ENCODE results near the gene CCDC9.
A peak's percentile ranks its signal among the peaks of the same experiment; 100 is the strongest.

The CCDC9 gene

DNA sequence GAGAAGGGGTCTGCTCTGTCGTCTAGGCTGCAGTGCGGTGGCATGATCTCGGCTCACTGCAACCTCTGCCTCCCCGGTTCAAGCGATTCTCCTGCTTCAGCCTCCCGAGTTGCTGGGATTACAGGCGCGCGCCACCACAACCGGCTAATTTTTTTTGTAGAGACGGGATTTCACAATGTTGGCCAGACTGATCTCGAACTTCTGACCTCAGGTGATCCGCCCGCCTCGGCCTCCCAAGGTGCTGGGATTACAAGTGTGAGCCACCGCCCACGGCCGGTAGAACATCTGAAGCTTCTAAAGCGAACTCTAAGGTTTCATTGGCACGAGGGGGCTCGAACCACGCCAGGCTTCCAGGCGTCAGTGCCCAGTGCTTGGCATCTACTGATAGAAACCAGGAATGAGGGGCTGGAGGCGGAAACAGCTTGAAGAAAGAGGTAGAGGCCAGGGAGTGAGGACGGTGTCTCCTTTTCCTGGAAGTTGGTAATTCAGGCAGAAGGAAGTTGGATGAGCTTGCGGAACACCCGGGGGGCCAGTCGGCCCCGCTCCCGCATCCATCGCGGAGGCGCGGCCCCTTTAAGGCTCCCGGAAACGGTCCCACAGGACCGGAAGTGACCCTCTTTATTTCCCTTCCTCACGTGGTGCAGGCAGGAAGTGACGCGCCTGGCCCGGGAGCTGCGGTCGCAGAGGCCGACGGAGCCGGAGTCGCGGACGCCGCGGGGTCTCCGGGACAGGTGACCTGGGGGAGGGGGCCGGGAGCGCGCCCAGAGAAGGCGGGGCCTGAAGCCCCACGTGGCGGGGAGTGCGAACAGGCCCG lies at the start of gene CCDC9:
CCDC9 (plus strand) TSS at position 647 of the 814 bp plus-strand sequence. CDS start 1,876 bp downstream, outside the sequence.
- peak; percentile 93 to 97 (median 93) for DNase-seq (ENCODE audit: low read depth in 3 of 3)

DNA sequence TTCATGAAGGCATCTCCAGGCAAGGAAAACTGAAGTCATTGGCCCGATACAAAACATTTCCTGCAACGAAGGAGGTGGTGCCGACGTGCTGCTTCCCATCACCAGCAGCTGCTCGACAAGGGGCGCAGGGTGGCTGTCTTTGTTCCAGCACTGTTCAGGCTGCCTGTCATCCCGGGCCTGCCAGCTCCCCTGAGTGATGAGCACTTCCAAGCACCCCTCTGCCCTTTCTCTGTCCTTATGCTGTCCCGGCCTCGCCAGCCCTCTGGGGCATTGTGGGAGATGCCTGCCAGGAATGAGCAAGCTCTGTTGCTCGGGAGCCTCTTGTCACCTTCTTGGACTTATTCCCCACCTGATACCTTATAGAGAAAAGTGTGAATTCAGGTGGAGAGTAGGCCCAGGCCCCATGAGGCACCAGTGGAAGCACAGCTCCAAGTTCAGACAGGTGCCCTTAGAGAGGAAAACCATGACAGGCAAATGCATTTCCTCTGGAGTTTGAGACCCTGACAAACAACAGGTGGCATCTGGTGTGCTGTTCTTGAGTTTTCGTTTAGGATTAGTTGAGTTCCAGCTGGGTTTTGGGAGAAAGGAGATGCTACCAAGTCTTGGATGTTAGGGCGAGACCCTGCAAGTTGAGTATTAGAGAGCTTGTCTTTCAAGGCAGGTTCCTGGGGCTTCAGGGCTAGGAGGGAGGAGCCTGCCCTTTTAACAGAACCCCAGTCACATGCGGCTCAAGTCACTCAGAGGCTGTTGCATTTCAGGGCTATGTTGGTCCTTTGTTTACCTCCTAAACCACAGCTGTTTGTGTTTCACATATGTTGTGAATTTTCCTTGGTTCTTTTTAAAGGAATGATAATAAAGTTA lies 46.8 kb upstream of the CCDC9 start:
- DNase-seq (ENCODE audit: low read depth in 3 of 3): no peak

DNA sequence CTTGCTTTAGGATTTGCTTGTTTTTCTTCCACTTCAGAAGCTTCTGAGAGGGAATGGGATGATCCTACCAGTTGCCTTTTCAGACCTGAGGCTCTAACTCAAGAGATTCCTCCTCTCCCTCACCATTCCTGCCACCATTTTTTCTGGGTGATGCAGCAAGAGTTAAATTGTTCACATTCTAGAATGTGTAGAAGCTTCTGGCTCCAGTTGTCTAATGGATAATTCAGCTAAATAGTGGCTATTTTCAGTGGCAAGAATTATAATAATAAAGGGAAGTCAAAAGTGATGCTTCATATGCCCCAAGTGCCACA lies 46.2 kb upstream of the CCDC9 start:
- no peak for DNase-seq (ENCODE audit: low read depth in 3 of 3)

DNA sequence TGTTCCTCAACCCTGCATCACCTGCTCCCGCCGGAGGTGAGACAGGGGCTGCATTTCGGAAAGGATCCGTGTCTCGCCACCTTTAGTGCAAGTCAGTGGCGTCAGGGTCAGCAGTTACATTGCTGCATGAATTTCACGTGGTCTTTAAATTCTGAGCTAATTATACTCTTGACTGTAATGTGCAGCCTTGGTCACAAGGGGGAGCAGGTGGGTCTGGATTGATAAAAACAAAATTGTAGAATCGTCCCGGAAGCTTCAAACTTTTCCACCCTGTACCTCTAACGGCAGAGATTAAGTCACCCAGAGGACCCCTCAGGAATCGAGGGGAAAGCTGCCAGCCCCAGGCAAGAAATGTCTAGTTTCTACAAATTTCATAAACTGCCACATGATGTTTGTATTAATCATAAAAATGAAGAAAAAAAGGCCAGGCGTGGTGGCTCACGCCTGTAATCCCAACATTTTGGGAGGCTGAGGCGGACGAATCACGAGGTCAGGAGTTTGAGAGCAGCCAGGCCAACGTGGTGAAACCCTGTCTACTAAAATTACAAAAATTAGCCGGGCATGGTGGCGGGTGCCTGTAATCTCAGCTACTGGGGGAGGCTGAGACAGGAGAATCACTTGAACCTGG lies 45.5 kb upstream of the CCDC9 start:
- peak in 2 of 3 donors; percentile 71 to 79 for DNase-seq (ENCODE audit: low read depth in 3 of 3)

DNA sequence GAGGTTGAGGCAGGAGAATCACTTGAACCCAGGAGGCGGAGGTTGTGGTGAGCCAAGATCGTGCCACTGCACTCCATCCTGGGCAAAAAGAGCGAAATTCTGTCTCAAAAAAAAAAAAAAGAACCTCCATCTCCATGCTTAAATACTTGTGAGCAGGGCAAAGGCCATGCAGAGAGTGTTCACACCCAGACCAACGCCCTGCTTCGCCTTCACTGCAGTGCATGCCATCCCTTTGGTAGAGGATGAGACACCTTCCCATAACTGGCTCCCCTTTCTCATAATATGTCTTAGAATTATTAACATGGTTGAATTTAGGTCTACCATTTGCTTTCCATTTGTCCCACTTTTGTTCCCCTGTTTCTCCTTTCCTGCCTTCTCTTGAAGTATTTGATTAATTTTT lies 40.7 kb upstream of the CCDC9 start:
- no peak for DNase-seq (ENCODE audit: low read depth in 3 of 3)

DNA sequence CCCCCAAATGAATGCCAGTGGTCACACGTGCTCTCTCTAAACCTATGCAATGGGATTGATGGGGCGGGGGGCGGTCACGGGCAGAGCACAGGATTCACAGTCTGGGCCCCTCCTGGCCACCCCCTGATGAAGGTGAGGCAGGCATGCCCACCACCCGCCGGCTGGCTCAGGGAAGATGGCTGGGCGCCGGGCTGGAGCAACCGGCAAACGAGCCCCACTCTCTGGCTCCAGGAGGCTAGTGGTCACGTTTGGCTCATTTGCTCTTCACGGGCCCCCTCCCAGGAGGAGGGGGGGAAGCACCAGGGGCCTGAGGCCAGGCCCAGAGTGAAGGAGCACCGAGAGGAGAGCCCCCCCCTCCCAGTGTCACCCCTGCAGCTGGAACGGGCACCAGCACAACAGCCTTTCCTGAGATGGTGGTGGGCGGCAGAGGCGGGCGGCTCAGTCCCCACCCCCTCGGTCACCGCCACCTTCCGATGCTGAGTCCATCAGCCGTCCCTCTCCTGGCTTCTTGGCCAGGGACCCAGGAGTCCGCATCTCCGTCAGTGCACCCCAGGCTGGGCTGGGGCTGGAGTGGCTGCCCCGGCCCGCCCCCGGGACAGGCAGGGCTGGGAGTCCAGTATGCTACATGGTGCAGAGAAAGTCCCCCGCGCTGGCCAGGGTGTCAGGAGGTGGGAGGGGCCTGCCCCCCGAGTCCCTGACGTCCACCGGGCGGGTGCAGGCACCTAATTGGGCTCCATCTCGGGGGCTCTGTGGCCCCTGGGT lies 35.1 kb upstream of the CCDC9 start:
- DNase-seq (ENCODE audit: low read depth in 3 of 3): no peak

DNA sequence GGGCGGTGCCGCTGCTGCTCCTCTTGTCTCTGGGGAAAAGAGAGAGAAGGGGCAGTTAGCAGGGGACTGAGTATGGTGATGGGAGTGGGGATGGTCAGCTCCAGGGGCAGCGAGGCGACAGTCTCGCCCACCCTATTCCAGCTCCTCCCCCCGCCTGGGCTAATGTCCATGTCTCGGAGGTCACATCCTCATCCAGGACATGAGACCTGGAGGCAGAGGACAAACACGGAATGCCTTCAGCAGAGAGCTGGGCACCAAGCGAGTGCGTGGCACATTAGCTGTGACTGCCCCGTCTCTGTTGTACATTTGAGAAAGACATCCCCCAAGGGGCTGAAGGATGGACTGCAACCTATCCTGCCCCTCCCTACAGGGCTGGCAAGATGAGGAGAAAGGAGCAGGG lies 34.4 kb upstream of the CCDC9 start:
- no peak for DNase-seq (ENCODE audit: low read depth in 3 of 3)

DNA sequence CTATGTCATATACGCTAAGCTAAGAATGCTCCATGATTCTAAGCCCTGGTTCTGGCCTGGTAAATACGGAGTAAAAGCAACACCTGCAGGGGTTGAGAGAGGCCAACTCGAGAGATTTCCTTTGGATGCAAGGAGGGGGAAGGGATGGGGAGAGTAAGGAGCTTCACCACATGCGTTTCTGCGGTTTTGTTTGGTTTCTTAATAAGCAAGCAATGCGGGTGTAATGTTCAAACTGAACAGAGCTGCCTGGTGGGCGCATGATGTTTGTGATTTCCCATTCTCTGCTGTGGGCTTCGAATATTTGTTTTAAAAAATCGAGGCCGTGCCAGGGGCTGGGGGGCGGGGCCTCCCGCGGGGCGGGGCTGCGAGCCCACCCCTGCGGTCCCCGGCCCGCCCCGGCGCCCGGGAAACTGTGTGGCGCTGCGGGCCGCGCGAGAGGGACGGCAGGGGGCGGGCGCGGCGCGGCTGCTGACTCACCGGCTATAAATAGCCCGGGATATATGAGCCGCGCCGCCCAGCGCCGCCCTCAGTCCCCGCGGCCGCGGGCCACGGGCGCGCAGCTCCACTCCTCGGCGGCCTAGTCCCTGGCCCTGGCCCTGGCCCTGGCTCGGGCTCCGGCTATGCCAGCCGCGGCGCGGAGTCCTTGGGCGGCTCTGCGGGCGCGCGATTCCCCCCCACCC lies 30.4 kb upstream of the CCDC9 start:
- DNase-seq (ENCODE audit: low read depth in 3 of 3): peak; percentile 67 to 80 (median 67)

DNA sequence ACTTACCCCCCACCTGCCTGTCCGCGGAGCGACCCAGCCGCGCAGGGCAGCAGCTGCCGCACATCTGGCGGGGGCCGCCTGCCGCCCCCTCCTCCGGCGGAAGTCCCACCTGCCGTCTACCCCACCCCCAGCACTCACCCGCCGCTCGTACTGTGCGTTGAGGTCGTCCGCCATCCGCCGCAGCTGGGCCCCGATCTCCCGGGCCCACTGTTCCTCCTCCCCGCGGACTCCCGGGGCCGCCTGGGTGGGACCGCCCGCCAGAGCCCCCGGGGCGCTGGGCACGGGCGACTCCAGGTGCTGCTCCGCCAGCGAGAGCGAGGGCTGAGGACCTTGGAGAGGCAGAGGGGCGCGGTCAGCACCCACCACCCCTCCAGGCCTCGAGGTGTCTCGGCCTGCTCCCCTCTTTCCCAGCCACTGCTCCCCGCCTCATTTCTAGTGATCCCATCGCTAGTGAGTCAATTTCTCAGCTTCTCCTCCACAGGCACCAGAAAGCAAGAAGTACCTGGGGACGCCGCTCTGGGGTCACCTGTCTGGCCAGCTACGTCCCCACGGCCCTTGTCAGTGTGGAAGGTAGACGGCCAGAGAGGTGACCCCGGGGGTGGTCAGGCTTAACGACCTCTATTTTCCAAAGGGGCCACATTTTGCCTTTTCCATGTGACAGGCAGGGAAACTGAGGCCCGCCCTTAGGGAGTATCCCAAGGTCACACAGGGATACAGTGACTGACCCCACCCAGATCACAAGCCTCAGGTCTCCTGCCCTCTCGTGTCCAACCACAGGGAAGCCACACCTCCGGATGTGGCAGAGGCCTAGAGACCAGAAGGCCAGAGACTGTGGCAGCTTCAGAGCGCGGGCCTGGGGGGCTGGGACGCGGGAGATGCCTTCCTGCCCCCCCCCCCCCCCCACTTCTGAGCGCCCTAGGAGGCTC lies 29.6 kb upstream of the CCDC9 start:
- DNase-seq (ENCODE audit: low read depth in 3 of 3): no peak

DNA sequence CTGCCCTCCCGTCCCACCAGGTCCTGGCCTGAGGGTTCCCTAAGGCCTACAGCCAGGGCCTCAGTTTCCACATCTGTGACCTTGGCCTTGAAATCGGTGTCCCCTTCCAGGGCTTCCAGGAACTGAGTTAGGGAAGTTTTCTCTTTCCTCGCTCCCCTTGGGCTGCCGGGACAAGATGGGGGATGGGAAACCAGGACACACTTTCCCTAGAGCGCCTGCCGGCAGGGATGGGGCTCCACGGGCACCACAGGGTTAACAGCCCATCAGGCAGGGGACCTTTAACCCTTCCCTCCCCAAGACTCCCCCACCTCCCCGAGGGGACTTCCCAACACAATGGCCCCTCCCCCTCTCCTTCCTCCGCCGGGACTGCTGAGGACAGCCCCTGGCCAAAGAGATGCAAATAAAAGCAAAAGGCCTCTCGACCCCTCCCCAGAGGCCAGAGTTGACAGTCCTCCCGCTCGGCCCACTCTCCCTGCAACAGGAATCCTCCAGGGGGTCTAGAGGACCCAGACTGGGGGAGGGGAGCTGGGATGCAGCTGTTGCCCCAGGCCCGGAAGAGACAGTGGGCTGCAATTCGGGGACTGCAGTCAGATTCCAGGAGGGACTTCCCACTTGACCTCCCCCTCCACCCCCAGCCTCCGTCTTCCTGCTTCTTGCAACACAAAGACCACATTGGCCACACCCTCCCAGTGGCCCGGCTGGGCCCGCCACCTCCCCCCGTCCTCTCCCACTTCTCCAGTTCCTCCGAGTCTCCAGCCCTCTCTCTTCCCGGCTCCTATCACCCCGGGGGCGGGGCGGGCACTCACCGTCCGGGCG lies 28.8 kb upstream of the CCDC9 start:
- DNase-seq (ENCODE audit: low read depth in 3 of 3): no peak

DNA sequence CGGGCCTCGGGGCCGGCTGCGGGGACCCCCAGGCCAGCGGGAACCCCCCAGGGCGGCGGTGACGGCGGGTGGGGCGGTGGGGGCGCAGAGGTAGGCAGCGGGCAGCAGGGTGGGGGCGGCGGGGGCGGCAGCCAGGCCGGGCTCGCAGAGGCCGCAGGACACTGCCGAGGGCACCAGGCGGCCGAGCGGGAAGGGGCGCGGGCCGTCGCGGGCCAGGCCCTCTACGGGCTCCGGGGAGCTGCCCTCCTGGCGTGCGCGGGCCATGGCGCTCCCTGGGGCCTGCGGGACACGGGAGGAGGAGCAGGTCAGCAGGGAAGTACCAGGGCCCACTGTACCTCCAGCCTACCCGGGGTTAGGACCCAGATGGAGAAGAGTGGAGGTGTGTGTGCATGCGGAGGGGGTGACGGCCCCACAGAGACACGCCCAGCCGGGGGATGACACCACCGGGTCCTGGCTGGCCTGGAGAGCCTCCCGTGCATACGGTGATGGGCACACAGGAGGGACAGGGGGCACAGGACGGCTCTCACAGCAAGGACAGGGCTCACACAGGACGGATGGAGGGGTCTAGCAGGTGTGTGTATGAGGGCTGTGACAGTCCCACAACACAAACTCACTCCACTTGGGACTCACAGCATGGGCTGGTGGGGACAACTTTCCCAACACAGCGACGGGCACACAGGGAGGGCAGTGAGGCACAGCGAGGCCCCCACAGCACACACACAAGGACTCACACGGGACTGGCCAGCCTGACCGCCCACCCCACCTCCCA lies 28.0 kb upstream of the CCDC9 start:
- DNase-seq (ENCODE audit: low read depth in 3 of 3): no peak

DNA sequence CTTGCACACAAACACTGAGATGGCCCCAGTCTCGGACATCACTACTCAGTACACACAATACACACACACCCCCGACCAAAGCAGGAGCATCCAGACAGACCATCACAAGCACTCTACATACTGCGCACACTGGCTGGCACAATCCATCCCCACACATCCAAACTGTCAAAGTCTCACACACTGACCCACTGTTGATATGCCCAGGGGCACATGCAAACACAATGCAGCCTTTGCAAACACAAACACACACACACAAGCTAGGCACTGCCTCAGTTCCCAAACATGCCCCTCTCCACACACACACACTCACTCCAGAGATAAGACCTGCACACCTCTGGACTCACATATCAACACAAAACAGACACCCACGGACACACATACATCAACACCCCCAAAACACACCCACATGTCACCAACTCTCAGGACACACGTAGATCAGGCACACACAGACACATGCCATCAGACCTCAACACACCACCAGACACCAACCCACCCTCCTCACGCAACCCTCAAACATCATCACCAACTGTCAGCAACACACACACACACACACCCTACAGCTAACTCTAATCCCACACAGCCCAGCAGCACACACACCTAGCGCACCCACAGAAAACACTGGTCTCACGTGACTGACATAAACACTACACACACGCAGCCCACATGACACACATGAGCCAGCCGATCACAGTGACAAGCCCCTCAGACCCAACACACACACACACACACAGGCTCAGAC lies 27.2 kb upstream of the CCDC9 start:
- DNase-seq (ENCODE audit: low read depth in 3 of 3): no peak

DNA sequence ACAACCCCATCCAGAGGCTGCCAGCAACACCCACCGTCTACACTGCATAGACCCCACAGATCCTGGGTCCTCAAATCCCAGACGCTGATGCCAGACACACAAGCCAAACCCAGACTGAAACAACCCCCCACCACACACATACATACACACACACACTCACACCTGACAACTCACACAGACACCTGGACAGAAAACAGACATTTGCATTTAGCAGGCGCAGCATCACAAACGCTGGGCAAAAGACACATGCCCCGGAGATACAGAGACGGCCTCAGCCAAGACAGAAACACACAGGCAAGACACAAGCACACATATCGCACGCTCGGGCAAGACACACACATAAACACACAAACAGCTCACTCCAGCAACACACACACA lies 26.7 kb upstream of the CCDC9 start:
- no peak for DNase-seq (ENCODE audit: low read depth in 3 of 3)

DNA sequence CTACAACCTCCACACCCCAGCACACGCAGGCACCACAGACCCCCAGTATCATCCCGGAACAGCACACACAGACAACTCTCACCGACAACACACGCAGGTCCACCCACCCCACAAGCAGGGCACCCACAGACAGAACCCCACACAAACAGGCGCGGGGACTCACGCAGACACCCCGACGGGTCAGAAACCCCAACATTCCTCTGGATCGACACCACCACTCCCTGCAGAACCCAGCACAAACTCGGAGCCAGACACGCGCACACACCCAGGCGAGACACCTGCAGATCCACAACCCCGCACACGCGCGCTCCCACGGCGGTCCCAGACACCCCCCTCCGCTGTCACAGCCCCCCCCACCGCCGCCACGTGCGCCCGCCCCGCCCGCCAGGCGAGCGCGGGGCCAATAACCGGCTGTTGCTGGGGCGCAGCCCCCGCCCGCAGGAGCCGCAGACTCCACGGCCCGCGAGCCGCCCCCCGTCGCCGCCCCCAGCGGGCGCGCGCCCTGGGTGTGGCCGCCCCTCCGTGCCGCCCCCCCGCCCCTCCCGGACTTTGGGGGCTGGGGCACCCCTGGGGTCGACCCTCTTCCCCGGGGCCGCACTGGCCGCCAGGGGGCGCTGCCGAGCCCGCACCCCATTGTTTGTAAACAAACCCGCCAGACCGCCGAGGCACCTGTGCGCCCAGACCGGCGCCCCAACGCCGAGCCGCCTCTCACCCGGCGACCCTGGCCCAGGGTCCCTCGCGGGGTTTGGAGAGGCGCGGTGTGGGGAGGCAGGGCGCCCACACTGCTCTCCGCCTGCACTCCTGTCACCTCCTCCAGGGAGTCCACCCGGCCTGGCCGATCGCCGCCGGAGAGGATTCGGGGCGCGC lies 26.0 kb upstream of the CCDC9 start:
- DNase-seq (ENCODE audit: low read depth in 3 of 3): peak in 2 of 3 donors; percentile 58 to 71

DNA sequence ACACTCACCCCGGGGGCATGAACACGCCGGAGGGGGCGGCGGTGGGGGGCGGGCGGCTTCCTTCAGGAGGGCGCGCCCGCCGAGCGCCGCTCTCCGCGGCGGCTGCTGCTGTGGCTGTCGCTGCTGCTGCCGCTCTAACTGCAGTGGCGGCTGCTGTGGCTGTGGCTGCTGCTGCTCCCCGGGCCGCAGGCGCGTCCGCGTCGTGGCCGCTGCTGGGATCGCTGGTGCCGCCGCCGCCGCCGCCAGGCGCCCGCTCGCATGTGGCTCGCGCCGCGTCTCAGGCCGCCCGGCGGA lies 25.5 kb upstream of the CCDC9 start, which contains the start of gene BBC3:
BBC3 (minus strand) TSS at position 279 of the 294 bp plus-strand sequence. CDS start 2,768 bp downstream, outside the sequence.
- no peak for DNase-seq (ENCODE audit: low read depth in 3 of 3)

DNA sequence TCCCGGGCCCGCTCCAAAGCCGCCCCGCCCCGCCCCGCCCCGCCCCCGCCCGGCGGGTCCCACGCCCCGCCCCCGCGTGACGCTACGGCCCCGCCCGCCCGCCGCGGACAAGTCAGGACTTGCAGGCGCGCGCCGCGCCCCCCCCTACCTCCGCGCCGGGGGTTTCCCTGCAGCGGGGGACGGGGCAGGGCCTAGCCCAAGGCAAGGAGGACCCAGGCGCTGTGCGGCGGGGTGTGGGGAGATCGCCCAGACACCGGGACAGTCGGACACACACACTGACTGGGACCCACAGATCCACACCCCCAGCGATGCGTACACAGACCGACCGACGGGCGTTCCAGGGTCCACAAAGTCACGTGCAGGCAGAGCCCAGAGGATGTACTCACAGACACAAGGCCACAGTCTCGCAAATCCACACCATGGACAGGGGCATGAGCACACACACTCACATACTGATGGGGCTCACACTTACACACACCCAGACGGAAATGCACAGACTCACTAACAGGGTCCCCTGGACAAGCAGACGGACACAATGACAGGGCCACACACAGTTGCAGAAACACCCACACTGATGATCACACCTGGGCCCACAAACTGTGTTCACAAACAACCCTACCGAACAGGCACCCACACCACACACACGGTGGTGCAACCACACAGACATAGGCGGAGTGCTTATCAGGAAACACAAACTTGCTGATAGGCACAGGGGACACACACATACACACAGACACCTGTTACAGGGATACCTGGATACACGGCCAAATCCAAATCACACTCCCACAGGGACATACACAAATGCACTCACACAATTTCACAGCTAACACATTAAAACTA lies 24.9 kb upstream of the CCDC9 start:
- DNase-seq (ENCODE audit: low read depth in 3 of 3): peak; percentile 75 to 90 (median 76)

Data from stimulated activated CD4-positive, alpha-beta T cell treated with anti-CD3 and anti-CD28 coated beads, TNF-alpha, amount 100 ng/mL, for 48 hours (primary cell).